MM.1S (cell line): ENCODE measurements around the gene DNAJB6.

Experiments
- DNase-seq: peaks from one replicate; pipeline ENCODE4 v3.0.0-alpha.2; 2015
- H2AFZ ChIP-seq: fragments of 300-600 bp; sonication (generic); 2 replicates; pipeline ENCODE4 v1.6.0; 2016; ENCODE audit warnings: antibody characterized with exemption, low read length
- H3F3A ChIP-seq: fragments of 300-600 bp; sonication (generic); 2 replicates; pipeline ENCODE4 v1.6.1; 2016; ENCODE audit warnings: mild to moderate bottlenecking, antibody characterized with exemption, low read length, moderate library complexity, mixed read lengths; ENCODE audit not compliant: insufficient read depth
- H3K27ac ChIP-seq: fragments of 300-600 bp; sonication (generic); 2 replicates; pipeline ENCODE4 v1.5.1; 2016; ENCODE audit warnings: mild to moderate bottlenecking, low read length
- H3K27me3 ChIP-seq: fragments of 300-600 bp; sonication (generic); replicated peaks from 2 replicates; pipeline ENCODE4 v1.6.0; 2016; ENCODE audit warnings: low read length; ENCODE audit not compliant: insufficient read depth
- H3K36me3 ChIP-seq: fragments of 300-600 bp; sonication (generic); replicated peaks from 2 replicates; pipeline ENCODE4 v1.6.1; 2016; ENCODE audit warnings: mild to moderate bottlenecking, low read length, mixed read lengths; ENCODE audit not compliant: insufficient read depth
- H3K4me1 ChIP-seq: fragments of 300-600 bp; sonication (generic); 2 replicates; pipeline ENCODE4 v1.6.1; 2016; ENCODE audit warnings: low read length, mixed read lengths
- H3K4me2 ChIP-seq: fragments of 300-600 bp; sonication (generic); 2 replicates; pipeline ENCODE4 v1.6.0; 2016; ENCODE audit warnings: low read depth, low read length
- H3K4me3 ChIP-seq: fragments of 300-600 bp; sonication (generic); 2 replicates; pipeline ENCODE4 v1.5.1; 2016; ENCODE audit warnings: low read length, mixed read lengths
- H3K79me2 ChIP-seq: fragments of 300-600 bp; sonication (generic); 2 replicates; pipeline ENCODE4 v1.6.1; 2016; ENCODE audit warnings: mixed run types, low read length, mixed read lengths
- H3K9ac ChIP-seq: fragments of 300-600 bp; sonication (generic); 2 replicates; pipeline ENCODE4 v1.6.1; 2016; ENCODE audit warnings: low read length, mixed read lengths
- H3K9me2 ChIP-seq: fragments of 300-600 bp; sonication (generic); replicated peaks from 2 replicates; pipeline ENCODE4 v1.6.1; 2016; ENCODE audit warnings: mild to moderate bottlenecking, low read length, mixed read lengths; ENCODE audit not compliant: insufficient read depth
- H3K9me3 ChIP-seq: fragments of 300-600 bp; sonication (generic); replicated peaks from 2 replicates; pipeline ENCODE4 v1.6.1; 2016; ENCODE audit warnings: mild to moderate bottlenecking, low read length, mixed read lengths; ENCODE audit not compliant: insufficient read depth
- H4K20me1 ChIP-seq: fragments of 300-600 bp; sonication (generic); 2 replicates; pipeline ENCODE4 v1.6.1; 2016; ENCODE audit warnings: mild to moderate bottlenecking, low read length, moderate library complexity, mixed read lengths; ENCODE audit not compliant: insufficient read depth
- EZH2 ChIP-seq: fragments of 300-600 bp; sonication (generic); optimal IDR thresholded peaks from 2 replicates; pipeline ENCODE3; 2017; ENCODE audit warnings: low read depth, mild to moderate bottlenecking, antibody characterized with exemption, low read length, mixed read lengths
- EZH2phosphoT487 ChIP-seq: fragments of 300-600 bp; sonication (generic); IDR thresholded peaks from 2 replicates; pipeline ENCODE4 v1.6.1; 2018; ENCODE audit warnings: antibody characterized with exemption, low read length
- TF ChIP-seq, protein P1 (sequence below): fragments of 300-600 bp; sonication (generic); IDR thresholded peaks from 2 replicates; pipeline ENCODE4 v1.5.1; 2016; ENCODE audit warnings: antibody characterized with exemption, low read length, mixed read lengths

The DNAJB6 gene

DNA sequence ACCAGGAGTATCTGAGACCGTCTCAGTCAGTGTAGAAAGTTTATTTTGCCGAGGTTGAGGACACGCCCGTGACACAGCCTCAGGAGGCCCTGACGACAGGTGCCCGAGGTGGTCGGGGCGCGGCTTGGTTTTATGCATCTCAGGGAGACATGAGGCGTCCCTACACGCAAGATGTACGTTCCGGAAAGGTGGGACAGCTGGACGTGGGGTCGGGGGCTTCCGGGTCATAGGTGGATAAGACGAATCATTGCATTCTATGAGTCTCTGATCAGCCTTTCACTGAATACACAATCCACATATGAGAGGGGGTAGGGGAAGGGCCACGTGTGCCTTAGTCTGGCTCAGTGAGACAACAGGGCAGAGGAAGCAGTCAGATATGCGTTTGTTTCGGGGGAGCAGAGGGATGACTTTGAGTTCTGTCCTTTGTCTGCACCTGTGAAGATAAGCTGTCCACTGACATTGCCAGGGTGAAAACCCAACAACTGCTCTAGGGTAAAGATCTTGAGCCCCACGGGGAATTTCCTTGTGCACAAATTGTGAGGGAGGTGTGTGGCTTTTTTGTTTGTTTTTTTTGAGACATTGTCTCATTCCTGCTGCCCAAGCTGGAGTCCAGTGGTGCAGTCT, 66.2 kb downstream of the DNAJB6 start:
- Histone ChIP-seq H2AFZ (no peak overlapping the region), H3F3A (no peaks in the 10 kb centered on the region), H3K4me2 (no peak overlapping the region), H3K27ac (no peak overlapping the region), H3K9ac (no peak overlapping the region), H3K4me1 (no peaks in the 10 kb centered on the region), H3K27me3 (no peaks in the 10 kb centered on the region), H3K79me2 (no peaks in the 10 kb centered on the region), H3K9me2 (no peaks in the 10 kb centered on the region), H3K4me3 (no peak overlapping the region), H4K20me1 (no peaks in the 10 kb centered on the region), H3K9me3 (no peaks in the 10 kb centered on the region), H3K36me3 (no peaks in the 10 kb centered on the region)
- no peak for TF ChIP-seq EZH2phosphoT487
- TF ChIP-seq EZH2, result no peak
- TF ChIP-seq, protein P1, sequence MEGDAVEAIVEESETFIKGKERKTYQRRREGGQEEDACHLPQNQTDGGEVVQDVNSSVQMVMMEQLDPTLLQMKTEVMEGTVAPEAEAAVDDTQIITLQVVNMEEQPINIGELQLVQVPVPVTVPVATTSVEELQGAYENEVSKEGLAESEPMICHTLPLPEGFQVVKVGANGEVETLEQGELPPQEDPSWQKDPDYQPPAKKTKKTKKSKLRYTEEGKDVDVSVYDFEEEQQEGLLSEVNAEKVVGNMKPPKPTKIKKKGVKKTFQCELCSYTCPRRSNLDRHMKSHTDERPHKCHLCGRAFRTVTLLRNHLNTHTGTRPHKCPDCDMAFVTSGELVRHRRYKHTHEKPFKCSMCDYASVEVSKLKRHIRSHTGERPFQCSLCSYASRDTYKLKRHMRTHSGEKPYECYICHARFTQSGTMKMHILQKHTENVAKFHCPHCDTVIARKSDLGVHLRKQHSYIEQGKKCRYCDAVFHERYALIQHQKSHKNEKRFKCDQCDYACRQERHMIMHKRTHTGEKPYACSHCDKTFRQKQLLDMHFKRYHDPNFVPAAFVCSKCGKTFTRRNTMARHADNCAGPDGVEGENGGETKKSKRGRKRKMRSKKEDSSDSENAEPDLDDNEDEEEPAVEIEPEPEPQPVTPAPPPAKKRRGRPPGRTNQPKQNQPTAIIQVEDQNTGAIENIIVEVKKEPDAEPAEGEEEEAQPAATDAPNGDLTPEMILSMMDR, result no peak
- no peak for DNase-seq

DNA sequence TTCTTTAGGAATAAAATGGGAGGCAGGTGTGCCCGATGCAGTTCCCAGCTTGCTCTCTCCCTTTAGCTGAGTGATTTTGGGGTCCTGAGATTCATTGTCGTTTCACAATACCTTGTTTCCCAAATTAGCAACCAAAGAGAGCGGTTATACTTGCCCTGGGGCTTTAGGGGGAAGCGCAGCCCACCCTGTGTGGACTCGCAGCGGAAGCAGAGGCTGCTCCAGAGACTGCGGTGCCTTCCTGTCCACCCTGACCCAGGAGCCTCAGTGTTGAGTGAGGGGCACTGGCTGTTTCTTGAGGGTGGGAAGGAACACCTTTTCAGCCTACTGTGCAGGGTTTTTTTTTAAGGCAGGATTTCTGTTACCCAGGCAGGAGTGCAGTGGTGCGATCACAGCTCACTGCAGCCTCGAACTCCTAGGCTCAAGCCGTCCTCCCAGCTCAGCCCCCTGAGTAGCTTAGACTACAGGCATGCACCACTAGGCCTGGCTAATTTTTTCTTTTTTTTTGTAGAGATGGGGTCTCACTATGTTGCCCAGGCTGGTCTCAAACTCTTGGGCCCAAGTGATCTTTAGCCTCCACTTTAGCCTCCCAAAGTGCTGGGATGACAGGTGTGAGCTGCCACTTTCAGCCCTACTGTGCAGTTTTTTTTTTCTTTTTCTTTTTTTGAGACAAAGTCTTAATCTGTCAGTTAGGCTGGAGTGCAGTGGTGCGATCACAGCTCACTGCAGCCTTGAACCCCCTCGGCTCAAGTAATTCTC, 67.0 kb downstream of the DNAJB6 start:
- no peak for DNase-seq
- Histone ChIP-seq H3K4me3 (no peak overlapping the region), H3K9me2 (no peaks in the 10 kb centered on the region), H3K4me1 (no peaks in the 10 kb centered on the region), H3K27me3 (no peaks in the 10 kb centered on the region), H2AFZ (no peak overlapping the region), H4K20me1 (no peaks in the 10 kb centered on the region), H3K9me3 (no peaks in the 10 kb centered on the region), H3K79me2 (no peaks in the 10 kb centered on the region), H3K36me3 (no peaks in the 10 kb centered on the region), H3K4me2 (no peak overlapping the region), H3F3A (no peaks in the 10 kb centered on the region), H3K27ac (no peak overlapping the region), H3K9ac (no peak overlapping the region)
- TF ChIP-seq, protein P1, result no peak
- TF ChIP-seq EZH2phosphoT487 (no peak), EZH2 (no peak)

DNA sequence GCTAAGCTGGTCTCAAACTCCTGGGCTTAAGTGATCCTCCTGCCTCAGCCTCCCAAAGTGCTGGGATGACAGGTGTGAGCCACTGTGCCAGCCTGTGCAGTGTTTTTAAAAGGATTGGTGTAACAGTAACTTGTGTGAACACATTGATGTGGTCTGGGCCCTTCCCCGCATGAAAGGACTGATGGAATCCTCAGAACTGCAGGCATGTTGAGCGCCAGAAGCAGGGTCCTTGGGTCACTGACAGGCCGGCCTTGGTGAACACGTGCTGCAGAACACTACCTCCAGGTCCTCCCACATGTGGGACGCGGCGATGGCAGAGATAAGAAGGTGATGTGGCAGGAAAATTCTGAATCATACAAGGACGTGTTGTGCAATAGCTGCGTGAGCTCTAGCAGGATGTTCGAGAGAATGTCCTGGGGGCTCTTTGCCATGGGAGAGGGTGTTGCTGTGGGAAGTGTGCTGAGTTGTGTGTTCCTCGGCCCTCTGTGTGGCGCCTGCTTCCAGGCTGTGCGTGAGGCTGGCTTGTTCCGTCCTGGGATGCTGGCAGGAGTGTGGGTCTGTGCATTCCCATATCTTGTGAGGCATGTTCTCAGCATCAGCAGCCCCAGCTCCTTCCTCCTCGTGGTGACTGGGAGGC, 68.2 kb downstream of the DNAJB6 start:
- no peaks in the 10 kb centered on the region for H3K4me1 ChIP-seq
- no peak overlapping the region for H3K27ac ChIP-seq
- H2AFZ ChIP-seq, result no peak overlapping the region
- no peaks in the 10 kb centered on the region for H3K9me3 ChIP-seq
- H3K4me3 ChIP-seq, result no peak overlapping the region
- no peaks in the 10 kb centered on the region for H3K36me3 ChIP-seq
- no peak for TF ChIP-seq EZH2
- TF ChIP-seq, protein P1, result no peak
- TF ChIP-seq EZH2phosphoT487, result no peak
- no peaks in the 10 kb centered on the region for H3K27me3 ChIP-seq
- H4K20me1 ChIP-seq, result no peaks in the 10 kb centered on the region
- H3K9ac ChIP-seq, result no peak overlapping the region
- H3K79me2 ChIP-seq, result no peaks in the 10 kb centered on the region
- no peaks in the 10 kb centered on the region for H3K9me2 ChIP-seq
- DNase-seq, result no peak
- no peak overlapping the region for H3K4me2 ChIP-seq
- no peaks in the 10 kb centered on the region for H3F3A ChIP-seq
